ENCODE data around the gene PCBP4. TPM values are rescaled to one million over a fixed set of nuclear protein-coding genes. Genes with fewer than 3 reads are reported as not detected.
A peak's percentile ranks its signal among the peaks of the same experiment; 100 is the strongest.

The PCBP4 gene
- total and polyA plus RNA-seq, 4 experiments from 2014 or later: 13.0 to 20.5 (median 19.1) TPM

DNA sequence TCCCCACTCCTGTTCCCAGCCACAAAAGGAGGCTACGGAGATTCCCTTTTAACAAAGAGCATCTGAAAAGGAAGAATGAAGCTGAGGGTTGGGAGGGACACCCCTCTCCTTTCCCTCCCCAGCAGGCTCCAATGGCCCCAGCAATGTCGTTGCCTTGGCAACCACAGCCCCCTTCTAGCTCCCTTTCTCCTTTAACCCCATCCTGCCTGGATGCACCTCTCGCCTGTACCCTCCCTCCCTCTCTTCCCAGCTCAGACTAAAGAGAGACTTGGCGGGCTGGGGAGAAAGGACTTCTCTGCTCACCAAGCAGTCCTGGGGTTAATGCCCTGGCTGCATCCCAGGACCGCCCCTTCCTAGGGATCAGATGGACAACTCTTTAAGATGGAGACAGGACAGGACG is 35.5 kb upstream of the PCBP4 start:
- no peaks in the 10 kb centered on the region for H3K27me3 Mint-ChIP-seq
- H3K36me3 ChIP-seq (ENCODE audit: insufficient read depth, low read length): no peaks in the 10 kb centered on the region
- no peaks in the 10 kb centered on the region for H3K27me3 ChIP-seq (ENCODE audit: insufficient read depth, low read length)
- H3K4me1 ChIP-seq (ENCODE audit: insufficient read depth, low read length): peaks cover 22% of the 10 kb centered on the region
- H3K4me3 Mint-ChIP-seq: no peak overlapping the region
- no peaks in the 10 kb centered on the region for H3K36me3 Mint-ChIP-seq
- CTCF ChIA-PET (ENCODE audit: partially characterized antibody): interaction anchor here (1.0 to 10.6 kb wide), 10 partner anchors 29 to 336 kb away, joined by 3 to 147 read pairs (median 10); partner anchors contain the start of genes DUSP7, PARP3 and RRP9
- POLR2A ChIA-PET (ENCODE audit: partially characterized antibody): interaction anchor here (2.5 kb wide), 1 partner anchor 142 kb away, joined by 10 read pairs; no protein-coding TSS in a partner anchor
- no peak overlapping the region for H3K4me3 ChIP-seq (ENCODE audit: low read length in 2 of 2)
- peak overlapping the region in 1 of 7 donors; percentile 84 for H3K27ac Mint-ChIP-seq
- peaks cover 3 to 22% (median 12%) of the 10 kb centered on the region in 4 donors for H3K4me1 Mint-ChIP-seq
- DNase-seq: no peak
- H3K9me3 ChIP-seq (ENCODE audit: control insufficient read depth in 1 of 2, low read length in 2 of 2): no peaks in the 10 kb centered on the region
- H3K9me3 Mint-ChIP-seq: no peaks in the 10 kb centered on the region
- intact Hi-C loops (cut with micrococcal nuclease): loop anchor here (5.0 kb wide), 1 partner anchor 335 kb away; no protein-coding TSS in a partner anchor
- no peak overlapping the region for H3K27ac ChIP-seq (ENCODE audit: low read depth, low read length)

DNA sequence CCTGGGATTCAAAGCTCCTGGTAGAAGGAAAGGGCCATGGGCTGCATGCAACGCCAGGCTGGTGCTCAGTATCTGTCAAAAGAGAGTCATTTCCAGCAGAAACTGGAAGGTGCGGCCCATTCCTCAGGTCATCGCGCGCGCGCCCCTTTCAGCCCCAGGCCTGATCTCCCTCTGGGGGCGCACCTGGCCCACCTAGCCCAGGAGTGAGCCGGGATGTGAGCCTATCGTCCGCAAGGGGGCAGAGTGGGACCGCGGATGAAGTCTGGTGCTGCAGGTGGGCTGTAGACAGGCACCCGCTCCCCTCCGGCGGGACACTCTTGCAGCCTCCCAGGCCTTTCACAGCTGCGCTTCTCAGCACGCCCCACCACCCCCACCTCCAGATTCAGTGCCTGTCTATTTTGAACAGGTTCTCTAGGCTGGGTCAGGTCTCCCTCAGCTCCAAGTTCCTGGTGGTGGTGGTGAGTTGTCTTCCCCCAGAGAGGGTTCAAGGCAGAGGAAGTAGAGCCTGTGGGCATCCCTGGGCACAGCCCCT is 34.3 kb upstream of the PCBP4 start:
- no peaks in the 10 kb centered on the region for H3K27me3 Mint-ChIP-seq
- Histone ChIP-seq H3K27ac (ENCODE audit: low read depth, low read length) (no peak overlapping the region), H3K4me3 (ENCODE audit: low read length in 2 of 2) (no peak overlapping the region), H3K36me3 (ENCODE audit: insufficient read depth, low read length) (no peaks in the 10 kb centered on the region), H3K4me1 (ENCODE audit: insufficient read depth, low read length) (peaks cover 21% of the 10 kb centered on the region), H3K27me3 (ENCODE audit: insufficient read depth, low read length) (no peaks in the 10 kb centered on the region), H3K9me3 (ENCODE audit: control insufficient read depth in 1 of 2, low read length in 2 of 2) (no peaks in the 10 kb centered on the region)
- H3K9me3 Mint-ChIP-seq: no peaks in the 10 kb centered on the region
- peak; percentile 81 to 86 (median 84) for DNase-seq
- ChIA-PET POLR2A (ENCODE audit: partially characterized antibody) (interaction anchor here (0.7 to 2.5 kb wide), 7 partner anchors 9 to 143 kb away, joined by 3 to 14 read pairs (median 6); partner anchors contain the start of gene DUSP7), CTCF (ENCODE audit: partially characterized antibody) (interaction anchor here (0.6 to 10.6 kb wide), 21 partner anchors 9 to 446 kb away, joined by 3 to 147 read pairs (median 4); partner anchors contain the start of genes DUSP7, PARP3 and RRP9)
- H3K36me3 Mint-ChIP-seq: no peaks in the 10 kb centered on the region
- H3K27ac Mint-ChIP-seq: peak overlapping the region in 4 of 7 donors; percentile 46 to 80 (median 60)
- peak overlapping the region in 5 of 8 donors; percentile 4 to 26 (median 8) for H3K4me3 Mint-ChIP-seq
- H3K4me1 Mint-ChIP-seq: peaks cover 3 to 22% (median 12%) of the 10 kb centered on the region in 4 donors
- intact Hi-C loops (cut with micrococcal nuclease): loop anchor here (1.0 to 5.0 kb wide), 6 partner anchors 56 to 446 kb away; partner anchors contain the start of gene PARP3

DNA sequence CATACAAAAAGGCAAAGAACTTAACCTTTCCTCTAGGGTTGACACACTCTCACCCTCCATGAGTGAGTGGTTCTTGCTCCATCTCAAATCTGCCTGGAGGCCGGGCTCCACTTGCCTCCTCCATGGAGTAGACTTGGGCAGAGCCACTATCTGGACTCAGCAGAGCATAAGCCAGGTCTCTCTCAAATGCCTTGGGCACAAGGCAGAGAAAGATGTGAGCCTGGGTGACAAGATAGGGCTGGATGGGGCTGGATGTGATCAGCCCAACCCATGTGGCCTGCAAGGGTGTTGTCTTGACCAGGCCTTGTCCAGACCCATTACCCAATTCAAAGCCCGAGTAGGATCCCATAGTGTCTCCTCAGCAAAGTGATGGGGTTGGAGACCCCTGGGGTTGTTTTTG is 32.6 kb upstream of the PCBP4 start:
- Histone ChIP-seq H3K4me3 (ENCODE audit: low read length in 2 of 2) (no peak overlapping the region), H3K36me3 (ENCODE audit: insufficient read depth, low read length) (peaks cover 2% of the 10 kb centered on the region), H3K27me3 (ENCODE audit: insufficient read depth, low read length) (no peaks in the 10 kb centered on the region), H3K27ac (ENCODE audit: low read depth, low read length) (no peak overlapping the region), H3K9me3 (ENCODE audit: control insufficient read depth in 1 of 2, low read length in 2 of 2) (no peaks in the 10 kb centered on the region), H3K4me1 (ENCODE audit: insufficient read depth, low read length) (peaks cover 21% of the 10 kb centered on the region)
- no peak for DNase-seq
- CTCF ChIA-PET (ENCODE audit: partially characterized antibody): interaction anchor here (0.6 to 10.6 kb wide), 4 partner anchors 55 to 588 kb away, joined by 3 to 147 read pairs (median 114); partner anchors contain the start of gene DUSP7
- H3K27ac Mint-ChIP-seq: no peak overlapping the region
- H3K27me3 Mint-ChIP-seq: no peaks in the 10 kb centered on the region
- intact Hi-C loops (cut with micrococcal nuclease): loop anchor here (5.0 kb wide), 2 partner anchors 337 to 498 kb away; partner anchors contain the start of gene DCAF1
- no peaks in the 10 kb centered on the region for H3K9me3 Mint-ChIP-seq
- peaks cover 9 to 20% (median 13%) of the 10 kb centered on the region in 4 donors for H3K4me1 Mint-ChIP-seq
- POLR2A ChIA-PET (ENCODE audit: partially characterized antibody): no interaction called here
- H3K4me3 Mint-ChIP-seq: no peak overlapping the region
- H3K36me3 Mint-ChIP-seq: peaks cover 4 to 7% of the 10 kb centered on the region in 2 donors

DNA sequence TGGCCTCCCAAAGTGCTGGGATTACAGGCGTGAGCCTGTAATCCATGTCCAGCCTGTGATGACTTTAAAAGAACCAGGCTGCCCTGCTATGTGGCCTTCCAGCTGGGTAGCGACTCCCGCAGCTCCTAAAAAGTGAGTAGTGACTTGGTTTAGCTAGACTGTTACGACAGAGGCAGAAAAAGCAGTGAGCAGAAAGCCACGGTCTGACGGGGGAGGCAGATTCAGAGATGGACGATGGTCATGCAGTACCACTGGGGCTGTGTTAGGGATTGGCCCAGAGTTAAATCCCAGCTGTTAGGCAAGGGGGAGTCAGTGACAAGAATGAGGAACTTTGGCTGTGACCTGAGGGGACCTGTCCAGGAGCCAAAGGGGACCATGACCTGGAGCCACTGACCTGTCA is 31.5 kb upstream of the PCBP4 start:
- Mint-ChIP-seq H3K4me1 (peaks cover 16 to 31% (median 22%) of the 10 kb centered on the region in 4 donors), H3K9me3 (no peaks in the 10 kb centered on the region), H3K4me3 (no peak overlapping the region), H3K27me3 (no peaks in the 10 kb centered on the region), H3K36me3 (peaks cover 14 to 18% of the 10 kb centered on the region in 2 donors), H3K27ac (no peak overlapping the region)
- Histone ChIP-seq H3K27me3 (ENCODE audit: insufficient read depth, low read length) (no peaks in the 10 kb centered on the region), H3K36me3 (ENCODE audit: insufficient read depth, low read length) (peaks cover 12% of the 10 kb centered on the region), H3K4me1 (ENCODE audit: insufficient read depth, low read length) (peaks cover 31% of the 10 kb centered on the region), H3K9me3 (ENCODE audit: control insufficient read depth in 1 of 2, low read length in 2 of 2) (no peaks in the 10 kb centered on the region), H3K4me3 (ENCODE audit: low read length in 2 of 2) (no peak overlapping the region), H3K27ac (ENCODE audit: low read depth, low read length) (no peak overlapping the region)
- no peak for DNase-seq
- intact Hi-C loops (cut with micrococcal nuclease): loop anchor here (5.0 kb wide), 1 partner anchor 496 kb away; the partner anchor contains the start of gene DCAF1
- POLR2A ChIA-PET (ENCODE audit: partially characterized antibody): interaction anchor here (1.4 kb wide), 1 partner anchor 54 kb away, joined by 3 read pairs; no protein-coding TSS in a partner anchor
- CTCF ChIA-PET (ENCODE audit: partially characterized antibody): interaction anchor here (1.0 to 1.4 kb wide), 2 partner anchors 56 to 146 kb away, joined by 3 to 7 read pairs; no protein-coding TSS in a partner anchor

DNA sequence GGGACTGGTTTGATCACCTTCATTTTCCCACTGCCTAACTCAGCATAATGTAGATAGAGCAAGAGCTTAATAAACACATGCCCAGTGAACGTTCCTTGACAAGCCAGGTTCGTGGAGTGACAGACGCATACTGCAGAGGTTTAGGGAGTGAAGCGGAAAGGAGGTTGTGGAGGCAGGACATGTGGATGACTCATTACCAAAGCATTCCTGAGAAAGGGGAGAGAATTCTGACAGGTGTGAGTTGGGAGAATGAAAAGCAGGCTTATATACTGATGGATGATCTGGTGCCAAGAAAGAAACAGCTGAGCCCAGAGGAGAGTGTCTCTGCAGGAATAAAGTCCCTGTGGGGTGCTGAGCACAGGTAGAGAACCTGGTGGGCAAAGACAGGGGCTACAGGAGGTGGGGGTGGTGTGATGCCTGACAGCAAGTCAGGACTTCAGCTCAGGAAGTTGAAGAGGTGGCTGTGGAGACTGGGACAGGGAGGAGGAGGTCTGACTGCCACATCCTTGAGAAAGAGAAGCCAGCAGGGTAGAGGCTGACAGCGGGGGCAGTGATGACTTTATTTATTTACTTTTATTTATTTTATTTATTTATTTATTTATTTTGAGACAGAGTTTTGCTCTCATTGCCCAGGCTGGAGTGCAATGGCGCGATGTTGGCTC is 30.8 kb upstream of the PCBP4 start:
- Histone ChIP-seq H3K4me3 (ENCODE audit: low read length in 2 of 2) (no peak overlapping the region), H3K4me1 (ENCODE audit: insufficient read depth, low read length) (peaks cover 36% of the 10 kb centered on the region), H3K27ac (ENCODE audit: low read depth, low read length) (no peak overlapping the region), H3K36me3 (ENCODE audit: insufficient read depth, low read length) (peaks cover 13% of the 10 kb centered on the region), H3K27me3 (ENCODE audit: insufficient read depth, low read length) (no peaks in the 10 kb centered on the region), H3K9me3 (ENCODE audit: control insufficient read depth in 1 of 2, low read length in 2 of 2) (no peaks in the 10 kb centered on the region)
- Mint-ChIP-seq H3K36me3 (peaks cover 15 to 22% of the 10 kb centered on the region in 2 donors), H3K4me3 (no peak overlapping the region), H3K9me3 (no peaks in the 10 kb centered on the region), H3K27ac (no peak overlapping the region), H3K27me3 (no peaks in the 10 kb centered on the region), H3K4me1 (peaks cover 16 to 36% (median 27%) of the 10 kb centered on the region in 4 donors)
- ChIA-PET POLR2A (ENCODE audit: partially characterized antibody) (interaction anchor here (0.6 to 1.4 kb wide), 2 partner anchors 55 to 414 kb away, joined by 3 read pairs; no protein-coding TSS in a partner anchor), CTCF (ENCODE audit: partially characterized antibody) (interaction anchor here (1.0 to 1.4 kb wide), 4 partner anchors 15 to 147 kb away, joined by 3 to 7 read pairs (median 4); partner anchors contain the start of genes ACY1 and DUSP7)
- no peak for DNase-seq
- intact Hi-C loops (cut with micrococcal nuclease): loop anchor here (5.0 kb wide), 1 partner anchor 496 kb away; the partner anchor contains the start of gene DCAF1

DNA sequence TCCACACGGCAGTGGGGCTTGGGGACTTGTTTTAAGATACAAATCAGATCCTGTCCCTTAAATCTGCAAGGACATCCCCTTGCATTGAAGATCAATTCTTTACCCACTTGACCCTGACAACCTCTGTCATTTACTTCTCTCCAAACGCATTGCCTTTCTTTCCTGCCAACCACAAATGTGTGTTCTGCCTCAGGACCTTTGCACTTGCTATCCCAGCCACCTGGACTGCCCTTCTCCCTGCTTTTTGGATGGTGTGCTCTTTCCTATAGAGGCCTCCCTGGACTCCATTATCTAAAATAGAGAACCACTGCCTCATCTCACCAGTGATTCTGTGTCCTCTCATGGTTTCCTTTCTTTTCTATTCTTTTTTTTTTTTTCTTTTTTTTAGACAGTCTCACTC is 29.9 kb upstream of the PCBP4 start:
- no peak for DNase-seq
- peak overlapping the region; percentile 21 to 81 (median 60) for H3K4me3 Mint-ChIP-seq
- POLR2A ChIA-PET (ENCODE audit: partially characterized antibody): no interaction called here
- no peaks in the 10 kb centered on the region for H3K27me3 Mint-ChIP-seq
- no peaks in the 10 kb centered on the region for H3K9me3 Mint-ChIP-seq
- Histone ChIP-seq H3K9me3 (ENCODE audit: control insufficient read depth in 1 of 2, low read length in 2 of 2) (no peaks in the 10 kb centered on the region), H3K27ac (ENCODE audit: low read depth, low read length) (no peak overlapping the region), H3K27me3 (ENCODE audit: insufficient read depth, low read length) (no peaks in the 10 kb centered on the region), H3K4me3 (ENCODE audit: low read length in 2 of 2) (no peak overlapping the region), H3K36me3 (ENCODE audit: insufficient read depth, low read length) (peaks cover 19% of the 10 kb centered on the region), H3K4me1 (ENCODE audit: insufficient read depth, low read length) (peaks cover 41% of the 10 kb centered on the region)
- intact Hi-C loops (cut with micrococcal nuclease): loop anchor here (5.0 kb wide), 1 partner anchor 495 kb away; the partner anchor contains the start of gene DCAF1
- peak overlapping the region in 5 of 7 donors; percentile 4 to 85 (median 66) for H3K27ac Mint-ChIP-seq
- peaks cover 19 to 29% of the 10 kb centered on the region in 2 donors for H3K36me3 Mint-ChIP-seq
- CTCF ChIA-PET (ENCODE audit: partially characterized antibody): interaction anchor here (1.0 to 1.3 kb wide), 2 partner anchors 14 to 59 kb away, joined by 3 to 5 read pairs; partner anchors contain the start of genes ACY1 and DUSP7
- H3K4me1 Mint-ChIP-seq: peaks cover 17 to 42% (median 31%) of the 10 kb centered on the region in 4 donors

Measured in CD4-positive, alpha-beta memory T cell (primary cell).